ENCODE measurements around the gene PTPRR. TPM values are rescaled to one million over a fixed set of nuclear protein-coding genes. Genes with fewer than 3 reads are reported as not detected.

PTPRR gene
- total and polyA plus RNA-seq, 2 of the 13 experiments (the other 11 are each of a cell fraction or from before 2014, with no cell fraction given), result not detected

GRCh38 chr12:70619471-70620152 is 300.9 kb downstream of the PTPRR start:
- DNase-seq (ENCODE audit: low spot score), result no peak
- ChIA-PET CTCF (ENCODE audit: low intra/inter-chr PET ratio, low total read pairs) (no interaction called here), POLR2A (no interaction called here)
- Histone ChIP-seq H3K4me3 (replicated peaks in 1 of 3; ENCODE audit: insufficient read depth in 1 of 3, low read depth in 2 of 3, low read length in 3 of 3) (no peak overlapping the region), H3K9me3 (ENCODE audit: low read length) (no peaks in the 10 kb centered on the region), H3K4me1 (ENCODE audit: insufficient read depth, low read length) (no peaks in the 10 kb centered on the region), H3K36me3 (replicated peaks in 1 of 2; ENCODE audit: control insufficient read depth in 1 of 2, insufficient read depth in 2 of 2, low read length in 2 of 2) (no peaks in the 10 kb centered on the region), H3K4me2 (ENCODE audit: low read depth, low read length) (no peak overlapping the region), H2AFZ (ENCODE audit: low read length) (no peak overlapping the region), H3K27ac (ENCODE audit: extremely low read length, insufficient read depth, low read length) (no peak overlapping the region), H3K27me3 (ENCODE audit: control insufficient read depth in 1 of 2, insufficient read depth in 2 of 2, low read length in 2 of 2) (peaks cover 0 to 3% of the 10 kb centered on the region in 2 experiments; a peak in 1 of 5 replicates), H3K79me2 (ENCODE audit: insufficient read depth, low read length) (no peaks in the 10 kb centered on the region), H4K20me1 (ENCODE audit: insufficient read depth, low read length) (no peaks in the 10 kb centered on the region), H3K9ac (ENCODE audit: insufficient read depth, low read depth, low read length) (no peak overlapping the region)
- intact Hi-C loops (cut with micrococcal nuclease; ENCODE audit: unreplicated experiment) (no loop called here), in situ Hi-C loops (cut with HindIII; ENCODE audit: extremely low pct_ligation_motif_present, low pct_unique_long_range_greater_than_20kb) (no loop called here)
- BruUV-seq (replicated peaks), result no TSS peak
- ATAC-seq, result no peak
- WGBS (ENCODE audit: low lambda C conversion rate), result 15% methylated on average over 5 of the region's 5 CpGs
- no peak for FAIRE-seq
- TF ChIP-seq CBX1 (IDR thresholded peaks at IDR 0.05; ENCODE audit: low read depth) (no peak), ZNF513 (CRISPR knock-in tag; conservative IDR thresholded peaks at IDR 0.05) (no peak), KDM6A (CRISPR knock-in tag; IDR thresholded peaks at IDR 0.05; ENCODE audit: low read depth) (no peak), ZNF20 (CRISPR knock-in tag; IDR thresholded peaks at IDR 0.05) (no peak), MLXIP (CRISPR knock-in tag; IDR thresholded peaks at IDR 0.05; ENCODE audit: borderline replicate concordance) (no peak), TFE3 (CRISPR knock-in tag; IDR thresholded peaks at IDR 0.05) (no peak), MAFG (CRISPR knock-in tag; IDR thresholded peaks at IDR 0.05) (no peak), SSRP1 (CRISPR knock-in tag; IDR thresholded peaks at IDR 0.05) (no peak), ZNF639 (CRISPR knock-in tag; conservative IDR thresholded peaks at IDR 0.05) (no peak)

Measured in HepG2 (cell line).